Measurements from ENCODE around the gene FUCA2.

FUCA2 gene, protein sequence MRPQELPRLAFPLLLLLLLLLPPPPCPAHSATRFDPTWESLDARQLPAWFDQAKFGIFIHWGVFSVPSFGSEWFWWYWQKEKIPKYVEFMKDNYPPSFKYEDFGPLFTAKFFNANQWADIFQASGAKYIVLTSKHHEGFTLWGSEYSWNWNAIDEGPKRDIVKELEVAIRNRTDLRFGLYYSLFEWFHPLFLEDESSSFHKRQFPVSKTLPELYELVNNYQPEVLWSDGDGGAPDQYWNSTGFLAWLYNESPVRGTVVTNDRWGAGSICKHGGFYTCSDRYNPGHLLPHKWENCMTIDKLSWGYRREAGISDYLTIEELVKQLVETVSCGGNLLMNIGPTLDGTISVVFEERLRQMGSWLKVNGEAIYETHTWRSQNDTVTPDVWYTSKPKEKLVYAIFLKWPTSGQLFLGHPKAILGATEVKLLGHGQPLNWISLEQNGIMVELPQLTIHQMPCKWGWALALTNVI

DNA sequence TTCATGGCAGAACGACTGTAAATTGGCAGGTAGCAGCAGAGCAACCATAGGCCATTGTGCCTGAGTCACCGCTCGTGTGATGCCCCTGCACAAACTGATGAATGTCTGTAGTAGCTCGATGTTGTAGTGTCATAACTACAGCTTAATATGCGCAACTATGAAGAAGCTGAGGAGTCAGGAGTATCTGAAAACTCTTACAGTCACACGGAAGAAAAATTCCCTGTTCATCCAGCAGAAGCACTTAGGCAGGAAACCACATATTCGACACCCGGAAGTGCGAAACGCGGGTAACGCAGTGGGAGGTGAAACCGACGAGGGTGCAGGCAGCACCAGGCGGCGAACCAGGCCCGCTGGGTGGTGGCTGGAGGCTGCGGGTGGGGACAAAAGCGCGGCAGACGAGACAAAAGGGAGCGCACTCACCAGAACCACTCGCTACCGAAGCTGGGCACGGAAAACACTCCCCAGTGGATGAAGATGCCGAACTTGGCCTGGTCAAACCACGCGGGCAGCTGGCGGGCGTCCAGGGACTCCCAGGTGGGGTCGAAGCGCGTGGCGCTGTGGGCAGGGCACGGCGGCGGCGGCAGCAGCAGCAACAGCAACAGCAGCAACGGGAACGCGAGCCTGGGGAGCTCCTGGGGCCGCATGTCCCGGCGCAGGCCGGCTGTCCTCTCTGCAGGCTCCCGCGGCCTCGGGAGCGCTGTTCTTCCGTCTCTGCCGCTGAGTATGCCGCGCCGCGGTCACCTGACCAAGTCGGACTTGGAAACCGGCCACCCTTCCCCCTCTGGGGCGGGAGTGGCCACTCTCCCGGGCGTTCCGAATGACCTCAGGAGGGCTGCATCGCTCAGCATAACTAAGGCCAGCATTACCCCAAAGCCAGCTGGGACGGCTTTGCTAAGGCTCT, at the start of gene FUCA2:
Gene FUCA2 (minus strand): TSS at position 730 of the 901 bp plus-strand sequence. CDS start 86 bp downstream, at position 644.
- peak; percentile 27 to 46 for DNase-seq (ENCODE audit: low read depth in 2 of 2, low spot score in 1 of 2)

DNA sequence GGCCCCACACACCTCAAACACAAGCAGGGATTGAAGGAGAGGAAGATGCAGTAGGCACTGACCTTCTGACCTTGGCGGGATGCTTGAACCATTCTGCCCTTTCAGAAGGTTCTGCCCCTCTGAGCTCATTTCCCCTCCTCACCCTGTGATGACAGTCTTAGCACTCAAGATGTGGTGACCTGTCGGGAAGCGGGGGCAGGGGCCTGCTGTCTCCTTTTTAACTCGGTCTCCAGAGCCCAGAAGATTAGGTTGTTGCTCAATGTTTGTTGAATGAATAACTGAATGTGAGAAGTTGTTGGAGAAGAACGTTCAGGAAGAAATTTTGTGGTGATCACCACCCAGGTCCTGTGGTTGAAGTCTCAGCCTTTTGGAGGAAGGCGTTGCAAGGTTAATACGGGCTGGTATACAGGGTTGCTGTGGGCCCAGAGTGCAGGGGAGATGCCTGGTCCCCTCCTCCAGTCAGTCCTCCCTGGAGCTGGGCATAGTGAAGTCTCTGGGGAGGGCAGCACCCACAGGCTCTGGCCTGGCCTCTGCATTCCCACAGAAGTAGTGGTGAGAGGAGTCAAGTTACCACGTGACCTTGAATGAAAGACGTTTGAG, 49.7 kb upstream of the FUCA2 start:
- DNase-seq (ENCODE audit: low read depth in 2 of 2, low spot score in 1 of 2), result no peak

DNA sequence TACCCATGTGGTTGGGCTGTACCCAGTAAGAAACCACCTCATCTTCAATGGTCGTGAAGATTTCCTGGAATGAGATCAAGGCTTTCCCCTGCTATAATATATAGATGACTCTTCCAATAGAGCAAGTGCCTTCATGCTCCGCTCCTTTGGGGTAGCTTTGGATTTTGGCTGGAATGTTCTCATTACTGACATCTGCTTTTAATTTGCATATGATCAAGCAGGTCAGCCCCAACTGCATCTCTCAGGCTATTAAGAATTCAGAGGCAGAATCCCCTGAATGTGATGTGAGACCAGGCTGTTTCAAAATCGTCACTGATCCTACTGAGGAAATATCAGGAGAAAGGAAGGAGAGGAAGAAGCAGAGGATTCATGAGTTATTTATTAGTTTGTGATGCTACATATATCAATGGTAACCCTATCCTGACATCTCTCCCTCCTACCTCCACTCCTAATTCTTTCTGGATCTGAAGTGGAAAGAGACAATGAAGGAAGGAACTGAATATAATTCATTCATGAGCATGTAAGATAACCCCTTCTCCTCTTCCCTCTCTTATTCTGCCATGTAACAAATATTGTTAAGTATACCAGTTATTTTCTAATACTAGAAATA, 47.6 kb upstream of the FUCA2 start:
- DNase-seq (ENCODE audit: low read depth in 2 of 2, low spot score in 1 of 2), result no peak

DNA sequence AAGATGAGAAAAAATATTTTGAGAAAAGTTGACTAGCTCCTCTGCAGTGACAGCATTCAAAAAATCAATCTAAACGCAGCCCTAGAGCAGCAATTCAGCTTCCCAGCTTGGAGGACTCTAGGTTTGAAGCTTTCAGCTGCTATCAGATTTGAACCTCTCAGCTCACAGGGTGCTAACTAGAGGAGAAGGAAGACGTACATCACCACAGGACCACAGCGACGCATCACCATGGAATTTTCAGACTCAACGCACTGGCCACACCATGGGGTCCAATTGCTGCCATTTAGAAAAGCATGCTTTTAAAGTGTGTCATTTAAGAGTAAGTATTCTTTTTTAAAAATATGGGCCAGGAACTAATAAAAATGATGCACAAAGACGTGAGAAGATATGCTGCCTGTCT, 45.0 kb upstream of the FUCA2 start:
- no peak for DNase-seq (ENCODE audit: low read depth in 2 of 2, low spot score in 1 of 2)

DNA sequence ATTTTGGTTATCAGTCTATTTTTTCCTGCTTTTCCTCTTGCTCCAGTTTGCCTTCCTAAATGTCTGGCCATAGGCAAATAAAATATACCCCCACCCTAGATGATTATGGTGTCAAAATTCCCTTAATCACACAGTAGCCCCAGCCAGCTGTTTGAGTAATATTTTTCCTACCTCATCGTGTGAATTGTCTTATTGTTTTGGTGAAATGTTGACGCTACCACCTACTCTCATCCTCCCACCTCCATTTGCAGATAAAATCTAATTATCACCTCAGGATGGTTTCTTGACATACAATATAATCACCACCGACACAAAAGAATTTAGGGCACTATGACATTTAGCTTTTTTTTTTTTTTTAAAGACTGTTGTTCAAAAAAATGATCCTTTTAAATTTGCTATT, 44.1 kb upstream of the FUCA2 start:
- no peak for DNase-seq (ENCODE audit: low read depth in 2 of 2, low spot score in 1 of 2)

DNA sequence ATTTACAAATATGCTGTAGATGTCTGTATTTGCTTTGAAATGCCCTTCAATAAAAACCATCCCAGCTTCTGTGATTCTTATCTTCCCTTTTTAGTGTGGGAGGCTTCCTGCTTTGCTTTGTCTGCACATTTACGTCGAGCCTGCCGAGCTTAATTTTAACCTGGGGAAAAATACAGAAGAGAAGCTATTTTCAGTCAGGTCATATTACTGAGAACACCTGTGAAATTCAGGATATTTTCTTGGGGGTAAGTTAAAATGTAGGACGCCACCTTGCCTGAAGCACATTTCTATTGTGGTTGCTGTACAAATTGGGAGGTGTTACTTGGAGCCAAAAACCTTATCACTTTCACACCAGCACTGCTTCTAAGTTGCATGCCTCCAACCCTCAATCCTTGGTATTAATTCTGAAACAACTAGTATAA, 43.6 kb upstream of the FUCA2 start:
- no peak for DNase-seq (ENCODE audit: low read depth in 2 of 2, low spot score in 1 of 2)

DNA sequence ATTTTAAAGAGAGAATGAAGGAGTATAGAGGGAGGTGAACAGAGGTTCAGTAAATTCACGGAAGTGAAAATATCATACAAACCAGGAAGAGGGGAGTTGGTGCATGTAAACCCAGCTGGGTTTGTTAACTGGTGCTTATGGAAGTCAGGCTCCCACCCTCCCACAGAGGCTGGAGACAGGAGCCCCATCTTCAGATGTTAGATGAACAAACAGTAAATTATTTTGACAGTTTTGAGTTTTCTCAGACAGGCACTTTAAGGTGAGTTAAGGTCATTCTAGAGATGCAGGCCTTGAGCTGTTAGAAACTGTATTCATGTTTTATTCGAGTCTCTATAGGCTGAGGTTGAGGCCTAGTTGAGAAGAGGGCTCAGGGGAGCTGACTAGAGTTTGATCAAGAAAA, 41.8 kb upstream of the FUCA2 start:
- no peak for DNase-seq (ENCODE audit: low read depth in 2 of 2, low spot score in 1 of 2)

DNA sequence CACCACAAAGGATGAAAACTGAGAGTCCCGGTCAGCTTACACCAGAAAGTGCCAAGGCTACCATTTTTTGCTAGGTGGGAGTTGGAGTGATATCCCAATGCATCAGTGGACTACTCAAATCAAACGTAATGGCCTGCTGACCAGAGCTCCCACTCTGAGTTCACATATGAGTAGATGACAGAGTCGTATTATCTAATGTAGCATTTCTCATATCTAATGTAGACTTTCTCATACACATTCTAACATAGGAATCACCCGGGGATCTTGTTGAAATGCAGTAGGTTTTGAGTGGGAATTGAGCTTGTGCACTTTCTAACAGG, 38.4 kb upstream of the FUCA2 start:
- no peak for DNase-seq (ENCODE audit: low read depth in 2 of 2, low spot score in 1 of 2)

DNA sequence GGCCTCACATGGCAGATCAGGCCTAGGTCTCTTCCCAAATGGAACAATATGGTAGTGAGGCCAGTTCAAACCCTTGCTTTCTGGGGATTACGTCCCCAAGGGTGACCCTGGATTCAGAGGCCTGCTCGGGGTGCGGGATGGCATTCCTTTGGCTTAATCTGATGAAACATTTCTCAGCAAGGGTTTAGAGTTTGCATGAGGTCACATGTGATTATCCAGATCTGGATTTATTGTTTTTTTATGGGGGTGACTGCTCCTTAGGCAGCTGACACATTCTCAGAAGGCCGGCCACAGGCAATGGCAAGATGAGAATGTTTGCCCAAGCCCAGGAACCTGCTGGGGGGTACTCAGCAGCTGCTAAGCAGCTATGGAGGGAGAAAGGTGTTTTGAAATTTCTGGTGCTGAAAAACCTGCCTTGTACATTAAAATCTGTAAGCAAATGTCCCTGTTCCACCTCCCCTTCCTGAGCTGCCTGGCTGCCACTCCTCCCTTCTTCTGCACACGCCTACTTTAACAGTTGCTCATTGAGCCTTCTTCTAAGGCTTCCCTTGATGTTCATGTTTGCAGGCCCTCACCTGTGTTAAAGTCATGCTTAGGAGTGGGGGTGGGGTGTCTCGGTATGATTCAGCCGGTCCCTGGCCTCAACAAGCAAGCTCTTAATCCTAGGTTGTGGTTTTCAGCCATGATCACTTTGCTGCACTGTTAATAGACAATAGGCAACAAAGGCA, 37.9 kb upstream of the FUCA2 start:
- DNase-seq (ENCODE audit: low read depth in 2 of 2, low spot score in 1 of 2), result no peak

DNA sequence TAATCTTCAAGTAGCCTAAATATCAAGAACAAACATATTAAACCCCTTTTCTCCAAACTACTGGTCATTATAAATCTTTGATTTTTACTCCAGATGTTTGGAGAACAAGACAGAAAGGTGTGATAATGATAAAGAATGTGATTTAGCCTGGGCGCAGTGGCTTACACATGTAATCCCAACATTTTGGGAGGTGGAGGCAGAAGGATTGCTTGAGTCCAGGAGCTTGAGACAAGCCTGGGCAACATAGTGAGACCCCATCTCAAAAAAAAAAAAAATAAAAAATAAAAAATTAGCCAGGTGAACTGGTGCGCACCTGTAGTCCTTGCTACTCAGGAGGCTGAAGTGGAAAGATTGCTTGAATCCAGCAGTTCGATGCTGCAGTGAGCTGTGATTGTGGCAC, 35.1 kb upstream of the FUCA2 start:
- no peak for DNase-seq (ENCODE audit: low read depth in 2 of 2, low spot score in 1 of 2)

DNA sequence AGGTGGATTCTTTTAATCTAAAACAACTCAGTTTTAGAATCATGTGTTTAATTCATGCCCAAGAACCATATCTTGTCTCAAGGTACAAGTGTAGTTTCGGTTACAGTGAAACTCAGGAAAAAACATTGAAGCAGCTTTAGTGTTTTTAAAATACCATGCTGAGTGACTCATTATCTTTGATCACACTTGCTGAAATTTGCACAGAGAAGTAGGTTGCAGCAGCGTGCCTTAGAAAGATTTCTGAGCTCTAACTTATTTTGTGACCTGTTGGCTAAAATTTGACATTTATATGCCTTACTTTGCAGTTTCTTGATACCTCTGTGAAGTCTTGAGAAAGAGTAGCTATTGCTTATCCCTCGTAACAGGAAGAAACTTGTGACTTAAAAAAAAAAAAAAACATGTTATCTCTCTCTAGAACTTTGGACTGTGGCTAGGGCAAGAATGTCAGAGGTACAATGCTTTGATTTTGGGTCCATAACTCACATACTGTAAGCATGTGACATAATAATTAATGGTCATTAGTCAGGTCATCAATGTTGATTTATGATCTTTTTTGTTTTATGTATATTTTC, 34.5 kb upstream of the FUCA2 start:
- DNase-seq (ENCODE audit: low read depth in 2 of 2, low spot score in 1 of 2), result no peak

DNA sequence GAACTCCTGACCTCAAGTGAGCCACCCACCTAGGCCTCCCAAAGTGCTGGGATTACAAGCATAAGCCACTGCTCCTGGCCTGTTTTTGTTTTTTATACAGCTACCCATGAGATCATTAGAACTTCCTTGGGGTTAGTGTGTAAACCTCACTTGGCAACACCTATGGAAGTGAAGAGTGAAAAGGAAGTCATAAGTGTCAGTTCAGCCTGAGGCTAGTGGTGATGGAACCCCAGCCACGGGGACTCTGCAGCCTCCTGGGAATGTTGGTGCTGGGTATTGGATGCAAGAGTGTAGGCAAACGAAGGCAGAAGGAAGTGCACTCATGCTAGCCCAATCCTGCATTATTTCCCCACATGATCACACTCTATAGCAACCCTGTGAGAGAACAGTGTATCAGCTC, 33.6 kb upstream of the FUCA2 start:
- DNase-seq (ENCODE audit: low read depth in 2 of 2, low spot score in 1 of 2), result no peak

DNA sequence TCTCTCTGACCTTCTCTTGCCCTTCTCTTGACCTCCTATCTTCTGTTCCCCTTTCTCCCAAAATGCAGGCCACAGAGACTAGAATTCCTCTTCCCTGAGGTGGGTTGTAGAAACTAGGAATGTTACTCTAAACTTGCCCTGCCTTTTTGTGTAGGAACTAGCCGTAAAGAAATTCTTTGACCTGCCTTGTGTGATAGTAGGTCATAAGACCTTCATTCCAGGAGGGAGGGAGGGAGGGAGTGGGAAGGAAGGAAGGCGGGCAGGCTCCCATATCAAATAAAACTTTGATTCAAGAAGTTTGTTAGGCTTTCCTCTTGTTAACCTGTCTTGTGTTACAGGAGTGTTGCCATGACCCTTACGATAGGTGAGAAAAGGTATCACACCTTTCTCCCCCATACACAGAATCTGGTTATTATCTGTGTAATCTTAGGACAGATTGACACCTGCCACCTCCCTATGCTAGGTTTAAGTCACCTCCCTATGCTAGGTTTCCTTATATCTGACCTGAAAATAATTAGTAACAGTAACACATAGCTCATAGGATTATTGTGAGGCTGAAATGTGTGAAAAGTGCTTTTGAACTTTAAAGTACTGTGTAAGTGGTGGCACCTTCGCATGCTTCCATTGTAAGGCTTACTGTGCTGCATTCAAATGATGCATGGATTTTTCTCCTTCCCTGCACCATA, 32.6 kb upstream of the FUCA2 start:
- no peak for DNase-seq (ENCODE audit: low read depth in 2 of 2, low spot score in 1 of 2)

DNA sequence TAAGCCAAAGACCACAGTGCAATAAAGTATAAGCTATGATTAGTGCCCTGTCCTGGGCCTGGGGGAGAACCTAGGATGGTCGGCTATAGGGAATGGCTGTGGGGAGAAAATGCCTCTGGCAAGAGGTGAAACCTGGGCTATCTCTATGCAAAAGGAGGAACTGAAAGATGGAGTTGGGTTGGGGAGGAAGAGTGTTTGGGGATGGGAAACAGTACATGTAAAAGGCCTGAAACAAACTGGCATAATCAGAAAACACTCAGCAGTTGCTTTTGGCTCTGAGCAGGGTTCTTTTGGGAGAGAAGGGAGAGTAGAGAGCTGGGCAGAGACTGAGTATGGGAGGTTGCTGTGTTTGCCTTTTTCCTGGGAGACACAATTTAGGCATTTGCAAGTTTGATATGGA, 31.9 kb upstream of the FUCA2 start:
- DNase-seq (ENCODE audit: low read depth in 2 of 2, low spot score in 1 of 2), result no peak

DNA sequence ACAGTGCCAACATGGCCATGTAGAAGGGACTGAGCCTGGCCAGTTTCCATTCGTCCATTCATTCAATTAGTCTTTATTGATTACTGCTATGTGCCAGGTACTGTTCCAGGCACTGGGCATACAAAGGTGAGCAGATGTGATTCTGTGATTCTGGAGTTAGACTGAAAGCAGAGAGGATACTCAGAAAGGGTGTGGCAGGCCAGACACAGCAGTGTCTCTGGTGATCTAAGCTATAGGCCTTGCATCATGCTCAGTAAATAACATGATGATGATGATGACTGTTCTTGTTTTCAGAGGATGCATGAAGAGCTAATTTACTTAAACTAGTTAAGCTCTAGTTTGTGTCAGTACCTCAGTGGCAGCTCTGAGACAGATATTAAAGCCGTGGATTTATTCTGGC, 31.4 kb upstream of the FUCA2 start:
- no peak for DNase-seq (ENCODE audit: low read depth in 2 of 2, low spot score in 1 of 2)

DNA sequence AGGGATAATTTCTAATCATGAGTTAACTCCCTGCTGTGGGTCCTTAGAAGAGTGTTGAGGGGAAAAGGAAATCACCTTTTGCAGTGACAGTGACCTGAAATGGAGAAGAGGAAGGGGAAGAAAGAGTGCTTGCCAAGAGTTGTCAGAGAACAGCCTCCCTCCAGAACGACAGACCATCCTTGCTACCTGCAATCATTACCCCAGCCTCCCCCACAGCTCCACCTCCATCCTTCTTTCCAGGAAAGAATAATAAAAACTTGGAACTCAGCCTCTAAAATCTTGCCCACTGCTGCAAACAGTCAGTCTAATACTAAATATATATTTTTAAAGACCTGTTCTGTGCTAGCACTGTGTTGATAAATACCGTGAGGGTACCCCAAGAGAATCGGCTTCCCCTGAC, 28.7 kb upstream of the FUCA2 start:
- no peak for DNase-seq (ENCODE audit: low read depth in 2 of 2, low spot score in 1 of 2)

DNA sequence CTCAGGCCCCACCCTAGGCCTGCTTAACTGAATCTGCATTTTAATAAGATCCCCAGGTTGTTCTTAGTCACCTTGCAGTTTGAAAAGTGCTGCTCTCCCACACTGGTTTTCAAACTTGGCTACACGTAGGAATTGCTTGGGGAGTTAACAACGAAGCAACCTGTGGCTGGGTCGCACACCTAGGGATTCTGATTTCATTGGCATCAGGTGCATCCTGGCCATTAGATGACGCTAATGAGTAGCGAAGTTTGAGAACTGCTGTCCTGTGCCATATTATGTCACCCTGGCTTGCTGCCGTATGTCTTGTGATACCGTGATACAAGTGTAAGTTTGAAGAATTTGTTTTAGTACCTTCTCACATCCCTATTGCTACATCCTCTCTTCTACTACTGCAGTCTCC, 28.2 kb upstream of the FUCA2 start:
- DNase-seq (ENCODE audit: low read depth in 2 of 2, low spot score in 1 of 2), result no peak

DNA sequence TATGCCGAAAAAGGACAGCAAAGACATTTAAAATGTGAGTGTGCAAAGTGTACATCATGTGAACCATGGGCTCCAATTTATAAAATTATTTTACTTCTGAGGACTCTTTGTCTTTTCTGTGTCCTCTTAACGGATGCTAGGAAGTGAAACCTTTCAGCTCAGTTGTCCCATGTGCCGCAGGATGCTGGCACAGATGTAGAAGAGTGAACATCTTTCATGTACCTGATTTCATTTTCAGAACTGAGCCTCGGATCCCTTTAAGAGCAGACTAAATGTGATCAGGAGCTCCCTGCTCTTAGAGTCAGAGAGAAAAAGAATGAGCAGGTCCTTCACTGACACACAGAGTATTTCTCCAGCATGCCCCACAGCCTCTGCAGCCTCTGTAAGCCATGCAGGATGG, 27.6 kb upstream of the FUCA2 start:
- DNase-seq (ENCODE audit: low read depth in 2 of 2, low spot score in 1 of 2), result no peak

DNA sequence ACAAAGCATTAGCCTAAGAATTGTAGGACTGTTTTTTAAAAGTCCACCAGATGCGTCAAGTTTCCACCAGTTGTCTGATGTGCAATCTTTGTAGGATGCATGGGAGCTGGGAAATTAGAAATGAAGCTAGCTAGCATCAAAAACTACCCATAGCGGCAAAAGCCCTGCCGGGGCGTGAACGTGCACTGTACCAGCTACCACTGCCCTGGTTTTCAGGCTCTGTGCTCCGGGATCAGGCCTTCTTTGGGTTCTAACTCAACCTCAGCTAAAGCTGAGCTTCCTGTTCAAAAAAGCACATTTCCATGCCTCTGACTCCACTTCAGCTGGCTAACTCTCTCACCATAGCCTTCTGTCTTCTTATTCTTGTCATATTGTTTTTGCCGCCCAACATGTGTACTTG, 26.9 kb upstream of the FUCA2 start:
- no peak for DNase-seq (ENCODE audit: low read depth in 2 of 2, low spot score in 1 of 2)

All from stimulated activated CD8-positive, alpha-beta memory T cell treated with anti-CD3 and anti-CD28 coated beads, Interleukin-4, amount 100 ng/mL, for 4 hours (primary cell).